ENCODE data around the gene CES3.

DNA sequence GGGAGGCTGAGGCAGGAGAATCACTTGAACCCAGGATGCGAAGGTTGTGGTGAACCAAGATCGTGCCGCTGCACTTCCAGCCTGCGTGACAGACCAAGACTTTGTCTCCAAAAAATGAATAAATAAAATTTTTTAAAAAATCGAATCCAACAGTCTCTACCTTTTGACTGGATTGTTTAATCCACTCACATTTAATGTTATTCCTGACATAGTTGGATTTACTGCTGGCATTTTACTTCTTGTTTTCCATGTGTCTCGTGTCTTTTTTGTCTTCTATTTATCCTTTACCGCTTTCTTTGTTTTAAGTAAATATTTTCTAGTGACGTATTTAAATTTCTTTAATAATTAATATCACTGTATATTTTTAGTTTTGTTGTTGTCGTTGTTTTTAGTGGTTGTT is 22.0 kb downstream of the CES3 start:
- no peak for TF ChIP-seq POLR2A (IDR thresholded peaks at IDR 0.05)
- TF ChIP-seq, protein P1, sequence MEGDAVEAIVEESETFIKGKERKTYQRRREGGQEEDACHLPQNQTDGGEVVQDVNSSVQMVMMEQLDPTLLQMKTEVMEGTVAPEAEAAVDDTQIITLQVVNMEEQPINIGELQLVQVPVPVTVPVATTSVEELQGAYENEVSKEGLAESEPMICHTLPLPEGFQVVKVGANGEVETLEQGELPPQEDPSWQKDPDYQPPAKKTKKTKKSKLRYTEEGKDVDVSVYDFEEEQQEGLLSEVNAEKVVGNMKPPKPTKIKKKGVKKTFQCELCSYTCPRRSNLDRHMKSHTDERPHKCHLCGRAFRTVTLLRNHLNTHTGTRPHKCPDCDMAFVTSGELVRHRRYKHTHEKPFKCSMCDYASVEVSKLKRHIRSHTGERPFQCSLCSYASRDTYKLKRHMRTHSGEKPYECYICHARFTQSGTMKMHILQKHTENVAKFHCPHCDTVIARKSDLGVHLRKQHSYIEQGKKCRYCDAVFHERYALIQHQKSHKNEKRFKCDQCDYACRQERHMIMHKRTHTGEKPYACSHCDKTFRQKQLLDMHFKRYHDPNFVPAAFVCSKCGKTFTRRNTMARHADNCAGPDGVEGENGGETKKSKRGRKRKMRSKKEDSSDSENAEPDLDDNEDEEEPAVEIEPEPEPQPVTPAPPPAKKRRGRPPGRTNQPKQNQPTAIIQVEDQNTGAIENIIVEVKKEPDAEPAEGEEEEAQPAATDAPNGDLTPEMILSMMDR (IDR thresholded peaks at IDR 0.05): no peak
- no peak for TF ChIP-seq EP300 (IDR thresholded peaks at IDR 0.05)
